ENCODE data around the gene ADAP1.
"Not testable (repeated sequence)": the region's sequence is repeated elsewhere in the genome, so short reads cannot be mapped to it uniquely, and the experiment has no call there.

ADAP1 gene

DNA sequence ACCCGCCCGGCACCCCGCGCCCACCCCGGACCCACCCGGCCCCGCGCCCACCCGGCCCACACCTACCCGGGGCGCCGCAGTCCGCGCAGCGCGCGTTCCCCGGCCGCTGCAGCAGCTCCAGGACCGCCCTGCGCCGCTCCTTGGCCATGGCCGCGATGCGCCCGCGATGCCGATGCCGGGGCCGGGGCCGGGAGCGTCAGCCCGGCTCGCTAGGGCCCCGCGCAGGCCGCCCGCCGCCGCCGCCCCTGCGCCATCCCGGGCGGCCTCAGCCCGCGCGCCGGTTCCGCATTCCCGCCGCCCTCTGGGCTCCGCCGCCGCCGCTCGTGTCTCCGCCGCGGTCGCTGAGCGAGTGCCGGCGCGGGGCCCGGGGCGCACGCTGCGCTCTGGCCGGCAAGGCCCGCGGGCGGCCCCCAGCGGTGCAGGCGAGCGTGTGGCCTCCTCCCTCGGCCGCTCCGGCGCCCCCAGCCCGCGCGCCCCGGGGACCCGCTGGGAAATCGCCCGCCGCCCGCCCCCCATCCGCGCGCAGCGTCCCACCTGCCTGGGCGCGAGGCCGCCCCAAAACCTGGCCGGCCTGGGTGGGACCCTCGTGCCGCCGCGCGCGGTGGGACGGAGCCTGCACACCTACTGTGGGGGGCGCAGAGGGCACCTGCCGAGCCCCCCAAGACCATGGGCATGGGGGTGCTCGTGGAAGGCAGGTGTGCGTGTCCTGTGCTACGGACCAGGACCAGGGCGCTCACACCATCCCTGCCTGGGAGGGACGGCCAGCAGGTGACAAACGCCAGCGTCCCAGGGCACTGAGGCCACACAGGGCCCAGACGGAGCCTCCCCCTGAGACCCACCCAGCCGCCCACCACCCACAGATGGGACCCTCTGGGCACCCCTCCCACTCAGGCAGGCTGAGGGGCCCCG lies at the start of gene ADAP1:
ADAP1 (minus strand) TSS at position 351 of the 909 bp plus-strand sequence; CDS start at position 148, 203 bp downstream.
- peak; percentile 49 to 56 for DNase-seq

GRCh38 chr7:1002445-1002844 lies 48.0 kb upstream of the ADAP1 start:
- DNase-seq, result not testable (repeated sequence)

DNA sequence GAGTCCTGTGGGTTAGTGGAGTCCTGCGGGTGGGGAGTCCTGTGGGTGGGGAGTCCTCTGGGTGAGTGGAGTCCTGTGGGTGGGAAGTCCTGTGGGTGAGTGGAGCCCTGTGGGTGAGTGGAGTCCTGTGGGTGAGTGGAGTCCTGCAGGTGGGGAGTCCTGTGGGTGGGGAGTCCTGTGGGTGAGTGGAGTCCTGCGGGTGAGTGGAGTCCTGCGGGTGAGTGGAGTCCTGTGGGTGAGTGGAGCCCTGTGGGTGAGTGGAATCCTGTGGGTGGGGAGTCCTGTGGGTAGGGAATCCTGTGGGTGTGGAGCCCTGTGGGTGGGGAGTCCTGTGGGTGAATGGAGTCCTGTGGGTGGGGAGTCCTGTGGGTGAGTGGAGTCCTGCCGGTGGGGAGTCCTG lies 47.5 kb upstream of the ADAP1 start:
- DNase-seq, result not testable (repeated sequence)

DNA sequence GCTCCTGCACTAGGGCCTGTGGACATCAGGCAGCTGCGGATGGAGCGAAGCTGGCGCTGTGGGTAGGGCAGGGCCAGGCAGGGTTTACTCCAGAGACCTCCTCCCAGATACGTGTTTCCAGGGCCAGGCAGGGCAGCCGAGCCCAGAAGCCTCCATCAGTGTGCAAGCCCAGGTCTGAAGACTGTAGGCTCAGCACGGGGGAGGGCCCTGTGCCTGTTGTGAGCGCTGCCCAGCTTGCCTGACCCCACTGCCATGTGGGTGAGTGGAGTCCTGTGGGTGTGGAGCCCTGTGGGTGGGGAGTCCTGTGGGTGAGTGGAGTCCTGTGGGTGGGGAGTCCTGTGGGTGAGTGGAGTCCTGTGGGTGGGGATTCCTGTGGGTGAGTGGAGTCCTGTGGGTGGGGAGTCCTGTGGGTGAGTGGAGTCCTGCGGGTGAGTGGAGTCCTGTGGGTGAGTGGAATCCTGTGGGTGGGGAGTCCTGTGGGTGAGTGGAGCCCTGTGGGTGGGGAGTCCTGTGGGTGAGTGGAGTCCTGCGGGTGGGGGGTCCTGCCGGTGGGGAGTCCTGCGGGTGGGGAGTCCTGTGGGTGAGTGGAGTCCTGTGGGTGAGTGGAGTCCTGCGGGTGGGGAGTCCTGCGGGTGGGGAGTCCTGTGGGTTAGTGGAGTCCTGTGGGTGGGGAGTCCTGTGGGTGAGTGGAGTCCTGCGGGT lies 46.7 kb upstream of the ADAP1 start:
- not testable (repeated sequence) for DNase-seq

GRCh38 chr7:999941-1000935 lies 45.8 kb upstream of the ADAP1 start:
- DNase-seq, result no peak

DNA sequence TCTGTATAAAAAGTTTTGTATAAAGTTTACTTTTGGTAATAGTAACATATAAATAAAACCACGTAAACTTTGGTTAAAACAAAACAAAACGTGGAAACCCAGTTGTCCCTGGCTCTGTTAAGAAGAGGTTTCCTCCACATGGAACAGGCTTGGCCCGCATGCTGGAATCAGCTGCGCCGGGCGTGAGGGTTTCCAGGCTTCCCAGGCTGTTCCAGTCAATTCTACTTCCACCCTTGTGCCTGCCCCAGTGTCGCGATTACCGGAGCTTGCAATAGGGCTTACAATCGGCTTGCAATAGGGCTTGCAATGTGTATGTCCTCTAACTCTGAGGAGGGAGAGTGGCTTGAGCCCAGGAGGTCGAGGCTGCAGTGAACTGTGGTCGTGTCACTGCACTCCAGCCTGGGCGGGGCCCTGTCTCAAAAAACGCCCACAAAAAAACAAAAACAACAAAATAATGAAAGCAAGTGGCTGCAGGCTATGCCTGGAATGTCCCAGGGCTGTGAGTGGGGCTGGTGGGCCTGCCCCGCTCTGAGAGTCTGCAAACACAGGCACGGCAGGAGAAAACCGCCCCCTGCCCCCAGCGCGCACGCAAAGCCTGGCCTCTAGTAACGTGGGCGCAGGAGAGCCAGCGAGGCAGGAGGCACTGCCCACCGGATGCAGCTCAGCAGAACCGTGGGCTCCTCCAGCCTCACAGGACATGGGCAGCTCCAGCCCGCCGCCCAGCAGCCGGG lies 44.8 kb upstream of the ADAP1 start:
- no peak for DNase-seq

- DNase-seq, result no peak
Observed at GRCh38 chr7:997404-998395, 43.2 kb upstream of the ADAP1 start.

DNA sequence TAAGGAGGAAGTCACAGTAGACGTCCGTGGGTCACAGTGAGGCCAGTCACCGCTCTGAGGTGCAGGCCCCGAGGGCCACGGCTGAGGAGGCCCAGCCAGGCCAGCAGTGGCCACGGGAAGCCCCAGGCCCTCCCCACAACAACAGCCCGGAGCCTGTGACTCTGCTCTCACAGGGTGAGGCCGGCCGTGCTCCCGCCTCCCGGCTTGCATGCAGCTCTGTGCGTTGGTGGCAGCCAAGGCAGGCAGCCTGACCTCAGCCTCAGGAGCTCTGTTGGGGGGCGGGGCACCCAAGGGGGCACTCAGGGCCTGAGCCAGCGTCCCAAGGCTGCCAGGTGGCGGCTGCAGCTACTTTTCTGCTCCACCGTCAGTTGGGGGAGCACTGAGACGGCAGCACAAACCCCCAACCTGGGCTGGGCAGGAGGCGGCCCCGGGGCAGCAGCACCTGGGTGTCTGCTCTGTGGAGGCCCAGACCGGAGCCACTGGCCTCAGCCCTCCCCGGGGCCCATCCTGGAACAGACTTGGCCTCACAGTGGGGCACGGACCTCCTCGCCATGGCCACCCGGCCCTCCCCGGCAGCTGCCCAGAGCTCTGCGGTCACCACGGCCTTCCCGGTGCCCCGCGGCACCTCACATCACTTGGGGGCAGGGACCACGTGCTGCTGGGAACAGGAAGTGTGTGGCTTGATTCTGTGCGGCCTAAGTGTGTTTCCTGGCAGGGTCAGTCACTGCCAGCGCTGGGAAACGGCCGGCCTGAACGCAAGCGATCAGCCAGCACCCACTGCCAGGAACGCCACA lies 41.8 kb upstream of the ADAP1 start:
- DNase-seq, result no peak

- no peak for DNase-seq
Observed at GRCh38 chr7:995571-995970, 41.1 kb upstream of the ADAP1 start.

- DNase-seq, result no peak
Observed at GRCh38 chr7:994592-995308, 40.3 kb upstream of the ADAP1 start.

- peak; percentile 96 for DNase-seq
Observed at GRCh38 chr7:992709-993607, 38.5 kb upstream of the ADAP1 start.

DNA sequence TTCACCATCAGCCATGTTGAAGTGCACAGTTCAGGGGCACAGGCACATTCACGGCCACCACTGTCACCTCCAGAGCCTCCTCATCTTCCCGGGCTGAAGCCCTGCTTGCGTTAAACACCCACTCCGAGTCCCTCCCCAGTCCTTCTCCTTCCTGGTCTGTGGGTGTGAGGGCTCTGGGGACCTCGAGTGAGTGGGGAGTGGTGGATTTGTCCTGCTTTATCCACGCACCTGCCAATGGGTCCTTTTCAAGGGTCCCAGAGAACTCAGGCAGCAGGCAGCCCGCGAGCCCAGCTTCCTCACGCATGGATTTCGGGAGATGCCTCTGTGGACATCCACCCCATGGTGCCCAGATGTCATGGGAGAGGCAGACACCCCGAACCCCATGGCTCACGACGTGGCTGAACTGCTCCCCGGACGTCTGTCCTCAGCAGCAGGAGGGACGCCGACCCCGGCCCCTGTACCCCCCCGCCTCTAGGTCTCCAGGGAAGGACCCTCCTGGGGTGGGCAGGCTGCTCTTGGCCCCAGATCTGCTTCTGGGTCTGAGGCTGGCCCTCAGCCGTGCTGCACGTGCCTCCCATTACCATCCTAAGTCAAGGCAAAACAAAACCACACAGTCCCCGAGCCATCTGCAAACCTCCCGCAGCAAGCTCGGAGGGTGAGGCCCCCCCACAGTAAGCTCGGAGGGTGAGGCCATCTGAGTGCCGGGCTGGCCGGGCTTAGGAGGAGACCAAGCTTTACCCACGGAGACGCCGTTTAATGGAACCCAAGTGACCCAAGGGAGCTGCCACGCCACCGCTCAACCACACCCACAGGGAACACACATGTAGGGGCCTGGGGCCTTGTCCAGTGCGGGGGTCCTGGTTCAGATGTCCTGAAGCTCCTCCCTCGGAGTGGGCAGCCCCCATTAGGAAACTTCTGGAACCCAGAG lies 37.5 kb upstream of the ADAP1 start:
- no peak for DNase-seq

GRCh38 chr7:990933-991728 lies 36.7 kb upstream of the ADAP1 start:
- no peak for DNase-seq

DNA sequence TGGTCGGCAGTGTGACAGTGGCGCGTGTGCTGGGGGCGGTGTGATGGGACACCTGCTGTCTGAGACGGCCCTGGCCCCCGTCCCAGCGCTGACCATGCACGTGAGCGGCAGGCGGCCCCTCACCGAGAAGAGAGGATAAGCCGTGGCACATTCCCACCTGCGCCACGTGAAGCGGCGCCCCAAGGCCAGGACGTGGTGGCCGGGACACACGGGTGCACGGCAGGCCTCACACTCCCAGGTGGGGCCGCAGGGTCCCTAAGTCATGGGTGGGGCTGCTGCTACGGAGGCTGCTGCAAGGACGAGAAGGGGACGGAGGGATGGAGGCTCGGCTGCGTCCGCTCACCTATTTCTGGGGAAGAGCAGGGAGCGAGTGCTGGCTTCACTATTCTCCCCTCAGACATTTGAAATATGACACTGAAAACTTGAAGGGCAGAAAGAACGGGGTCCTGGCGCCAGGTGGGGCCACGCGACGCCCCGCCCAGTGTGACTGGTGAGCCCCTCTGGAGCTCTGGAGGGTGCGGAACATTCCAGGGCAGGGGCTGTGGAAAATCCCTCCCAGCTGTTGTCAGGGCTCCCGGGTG lies 36.0 kb upstream of the ADAP1 start:
- no peak for DNase-seq

DNA sequence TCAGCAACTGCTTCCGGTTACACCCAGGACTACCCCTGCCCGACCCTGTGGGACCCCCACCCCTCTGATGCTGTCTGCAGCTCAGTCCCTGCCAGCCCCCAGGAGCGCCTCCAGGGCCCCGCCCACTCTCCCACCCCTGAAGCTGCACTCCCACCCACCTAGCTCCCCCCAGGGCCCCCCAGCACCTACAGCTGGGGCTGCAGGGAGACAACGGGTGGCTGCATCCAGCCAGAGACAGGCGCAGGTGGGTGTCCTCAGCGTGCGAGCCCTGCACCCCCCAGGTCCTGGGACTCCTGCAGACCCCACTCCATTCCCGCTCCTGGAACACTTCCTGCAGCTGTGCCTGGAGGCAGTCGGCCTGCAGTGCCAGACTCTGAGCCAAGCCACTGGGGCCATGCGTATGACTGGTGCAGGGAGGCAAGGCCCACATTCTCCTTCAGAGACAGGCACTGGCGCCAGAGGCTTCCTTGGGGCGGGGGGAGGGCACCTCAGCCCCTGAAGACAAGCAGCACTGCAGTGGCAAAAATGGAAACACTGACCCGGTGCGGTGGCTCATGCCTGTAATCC lies 34.6 kb upstream of the ADAP1 start:
- no peak for DNase-seq

All from activated CD4-positive, alpha-beta T cell treated with anti-CD3 and anti-CD28 coated beads for 4 hours (primary cell).